ENCODE results near the gene CEP152.
"Not testable (repeated sequence)": the region's sequence is repeated elsewhere in the genome, so short reads cannot be mapped to it uniquely, and the experiment has no call there.

The CEP152 gene

GRCh38 chr15:48855501-48856440 is 44.9 kb upstream of the CEP152 start:
- POLR2A ChIA-PET, result no interaction called here
- CTCF ChIA-PET, result interaction anchor here (0.8 to 1.3 kb wide), 4 partner anchors 11 to 1172 kb away, joined by 3 to 4 read pairs (median 3); partner anchors contain the start of gene EID1
- TF ChIP-seq ZNF384 (IDR thresholded peaks at IDR 0.05), result no peak
- TF ChIP-seq HDGF (IDR thresholded peaks at IDR 0.05; ENCODE audit: borderline replicate concordance), result no peak
- TF ChIP-seq NFRKB (IDR thresholded peaks at IDR 0.05), result no peak
- TF ChIP-seq TARDBP (IDR thresholded peaks at IDR 0.05), result no peak
- no peak for TF ChIP-seq SP1 (IDR thresholded peaks at IDR 0.05)
- no peak for TF ChIP-seq SUZ12 (IDR thresholded peaks at IDR 0.05)
- peak; percentile 24 for DNase-seq (ENCODE audit: extremely low spot score)

- POLR2A ChIA-PET; CTCF ChIA-PET; DNase-seq (ENCODE audit: extremely low spot score): not testable (repeated sequence)
These were observed 43.6 kb upstream of the CEP152 start for GRCh38 chr15:48854434-48854833.

- TF ChIP-seq HDGF (IDR thresholded peaks at IDR 0.05; ENCODE audit: borderline replicate concordance) (no peak), FOXM1 (IDR thresholded peaks at IDR 0.05; ENCODE audit: borderline replicate concordance) (no peak), ELF4 (IDR thresholded peaks at IDR 0.05) (no peak), BHLHE40 (IDR thresholded peaks at IDR 0.05; ENCODE audit: borderline replicate concordance) (no peak), LEF1 (IDR thresholded peaks at IDR 0.05; ENCODE audit: borderline replicate concordance) (no peak), L3MBTL2 (conservative IDR thresholded peaks at IDR 0.05) (no peak)
- CTCF ChIA-PET, result no interaction called here
- POLR2A ChIA-PET, result no interaction called here
- no peak for DNase-seq (ENCODE audit: extremely low spot score)
These were observed 41.1 kb upstream of the CEP152 start for GRCh38 chr15:48851956-48852355.

DNA sequence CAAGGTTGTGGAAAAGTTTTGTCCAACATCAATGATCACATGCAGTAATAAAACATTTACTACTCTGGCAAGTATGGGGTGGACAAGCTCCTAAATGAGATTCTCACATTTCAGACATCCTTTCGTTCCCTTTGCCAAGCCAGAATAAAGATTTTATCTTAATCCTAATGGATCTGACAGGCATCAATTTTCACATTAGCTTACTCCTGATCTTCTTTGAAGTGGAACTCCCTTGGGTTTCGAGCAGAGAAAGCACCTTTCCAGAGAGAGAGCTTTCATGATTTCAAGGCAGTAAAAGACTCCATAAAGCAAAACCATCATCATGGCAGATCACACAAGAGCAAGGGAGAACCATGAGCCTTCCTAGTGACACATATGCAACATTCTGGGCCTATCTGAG is 39.8 kb upstream of the CEP152 start:
- no peak for TF ChIP-seq PKNOX1 (IDR thresholded peaks at IDR 0.05)
- no peak for TF ChIP-seq ARNT (IDR thresholded peaks at IDR 0.05)
- no peak for DNase-seq (ENCODE audit: extremely low spot score)
- ChIA-PET CTCF (no interaction called here), POLR2A (no interaction called here)

DNA sequence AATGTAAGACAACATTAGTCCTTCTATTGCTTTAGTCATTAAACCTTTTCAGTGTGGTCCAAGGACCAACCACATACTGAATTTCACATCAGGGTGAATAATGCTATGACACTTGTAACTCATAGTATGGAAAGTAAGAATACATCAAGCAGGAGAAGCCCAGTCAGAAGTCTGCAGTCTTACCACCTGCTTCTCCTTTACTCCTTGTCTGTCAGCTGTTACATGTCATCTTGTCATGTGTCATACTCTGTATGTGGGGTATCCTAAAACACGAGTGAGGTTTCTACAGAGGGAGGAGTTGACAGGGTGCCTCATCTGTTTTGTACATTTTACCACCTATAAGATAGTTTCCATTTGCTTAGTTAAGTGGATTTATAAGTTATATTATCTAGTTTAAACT is 34.3 kb upstream of the CEP152 start:
- DNase-seq (ENCODE audit: extremely low spot score), result no peak
- TF ChIP-seq FOXK2 (IDR thresholded peaks at IDR 0.05), result no peak
- no peak for TF ChIP-seq PKNOX1 (IDR thresholded peaks at IDR 0.05)
- TF ChIP-seq SUZ12 (IDR thresholded peaks at IDR 0.05), result no peak
- TF ChIP-seq ARNT (IDR thresholded peaks at IDR 0.05), result no peak
- TF ChIP-seq BHLHE40 (IDR thresholded peaks at IDR 0.05; ENCODE audit: borderline replicate concordance), result no peak
- no peak for TF ChIP-seq ELF4 (IDR thresholded peaks at IDR 0.05)
- no peak for TF ChIP-seq LEF1 (IDR thresholded peaks at IDR 0.05; ENCODE audit: borderline replicate concordance)
- no peak for TF ChIP-seq NFRKB (IDR thresholded peaks at IDR 0.05)
- no peak for TF ChIP-seq FOXA1 (IDR thresholded peaks at IDR 0.05)
- TF ChIP-seq CTBP1 (IDR thresholded peaks at IDR 0.05; ENCODE audit: borderline replicate concordance), result no peak
- no peak for TF ChIP-seq SP1 (IDR thresholded peaks at IDR 0.05)
- no peak for TF ChIP-seq TARDBP (IDR thresholded peaks at IDR 0.05)
- TF ChIP-seq ZNF384 (IDR thresholded peaks at IDR 0.05), result no peak
- no peak for TF ChIP-seq HDGF (IDR thresholded peaks at IDR 0.05; ENCODE audit: borderline replicate concordance)
- TF ChIP-seq L3MBTL2 (conservative IDR thresholded peaks at IDR 0.05), result no peak
- no peak for TF ChIP-seq FOXM1 (IDR thresholded peaks at IDR 0.05; ENCODE audit: borderline replicate concordance)
- ChIA-PET CTCF (interaction anchor here (0.6 kb wide), 1 partner anchor 10 kb away, joined by 3 read pairs; no protein-coding TSS in a partner anchor), POLR2A (no interaction called here)

DNA sequence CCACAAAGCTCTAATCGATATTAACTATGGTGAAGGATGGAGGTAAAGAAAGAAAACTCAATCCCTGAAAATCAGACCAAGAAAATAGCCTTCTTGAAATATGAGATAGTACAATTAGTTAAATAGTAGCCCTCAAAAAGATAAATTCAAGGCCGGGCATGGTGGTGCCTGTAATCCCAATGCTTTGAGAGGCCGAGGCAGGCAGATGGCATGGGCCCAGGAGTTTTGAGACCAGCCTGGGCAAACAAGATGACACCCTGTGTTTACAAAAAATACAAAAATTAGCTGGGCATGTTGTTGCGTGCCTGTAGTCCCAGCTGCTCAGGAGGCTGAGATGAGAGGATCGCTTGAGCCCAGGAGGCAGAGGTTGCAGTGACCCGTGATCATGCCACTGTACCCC is 31.6 kb upstream of the CEP152 start:
- DNase-seq (ENCODE audit: extremely low spot score), result no peak
- TF ChIP-seq TARDBP (IDR thresholded peaks at IDR 0.05) (no peak), NFRKB (IDR thresholded peaks at IDR 0.05) (no peak), SP1 (IDR thresholded peaks at IDR 0.05) (no peak), L3MBTL2 (conservative IDR thresholded peaks at IDR 0.05) (no peak), ARNT (IDR thresholded peaks at IDR 0.05) (no peak), FOXM1 (IDR thresholded peaks at IDR 0.05; ENCODE audit: borderline replicate concordance) (no peak), BHLHE40 (IDR thresholded peaks at IDR 0.05; ENCODE audit: borderline replicate concordance) (no peak), PKNOX1 (IDR thresholded peaks at IDR 0.05) (no peak), ELF4 (IDR thresholded peaks at IDR 0.05) (no peak), FOXK2 (IDR thresholded peaks at IDR 0.05) (no peak), LEF1 (IDR thresholded peaks at IDR 0.05; ENCODE audit: borderline replicate concordance) (no peak), CTBP1 (IDR thresholded peaks at IDR 0.05; ENCODE audit: borderline replicate concordance) (no peak), HDGF (IDR thresholded peaks at IDR 0.05; ENCODE audit: borderline replicate concordance) (no peak), FOXA1 (IDR thresholded peaks at IDR 0.05) (no peak), SUZ12 (IDR thresholded peaks at IDR 0.05) (no peak), ZNF384 (IDR thresholded peaks at IDR 0.05) (no peak)
- ChIA-PET CTCF (no interaction called here), POLR2A (no interaction called here)
